ENCODE results near the gene AP3B2.
"Not testable (repeated sequence)": the region's sequence is repeated elsewhere in the genome, so short reads cannot be mapped to it uniquely, and the experiment has no call there.

AP3B2 gene

GRCh38 chr15:82650046-82650670 is 59.5 kb downstream of the AP3B2 start:
- DNase-seq, result peak in 35 of 56 donors; percentile 8 to 71 (median 44)

GRCh38 chr15:82649226-82649999 is 60.3 kb downstream of the AP3B2 start:
- DNase-seq, result peak in 3 of 56 donors; percentile 4 to 25 (median 8)

- peak in 27 of 56 donors; percentile 11 to 60 (median 41) for DNase-seq
These were observed 61.2 kb downstream of the AP3B2 start for GRCh38 chr15:82648257-82649103.

GRCh38 chr15:82647835-82648256 is 61.8 kb downstream of the AP3B2 start:
- DNase-seq, result peak in 6 of 56 donors; percentile 44 to 73 (median 49)

GRCh38 chr15:82647045-82647834 is 62.4 kb downstream of the AP3B2 start, which contains the start of gene CPEB1:
Gene CPEB1 (minus strand): TSS chr15:82647363. CDS start chr15:82628459, 18,904 bp downstream.
- peak in 50 of 56 donors; percentile 20 to 86 (median 65) for DNase-seq

GRCh38 chr15:82646250-82647044 is 63.2 kb downstream of the AP3B2 start:
- DNase-seq, result peak in 35 of 56 donors; percentile 8 to 67 (median 37)

GRCh38 chr15:82644967-82645852 is 64.5 kb downstream of the AP3B2 start:
- not testable (repeated sequence) for DNase-seq

GRCh38 chr15:82643992-82644391 is 65.7 kb downstream of the AP3B2 start:
- DNase-seq, result no peak

- no peak for DNase-seq
These were observed 67.0 kb downstream of the AP3B2 start for GRCh38 chr15:82642656-82643055.

- no peak for DNase-seq
These were observed 68.4 kb downstream of the AP3B2 start for GRCh38 chr15:82641129-82641798.

GRCh38 chr15:82640672-82641071 is 69.0 kb downstream of the AP3B2 start:
- no peak for DNase-seq

GRCh38 chr15:82635798-82636197 is 73.9 kb downstream of the AP3B2 start:
- no peak for DNase-seq

- no peak for DNase-seq
These were observed 79.6 kb downstream of the AP3B2 start for GRCh38 chr15:82630033-82630432.

- DNase-seq, result no peak
These were observed 84.5 kb downstream of the AP3B2 start for GRCh38 chr15:82625136-82625535.

- DNase-seq, result no peak
These were observed 85.2 kb downstream of the AP3B2 start for GRCh38 chr15:82624438-82624837.

- no peak for DNase-seq
These were observed 85.7 kb downstream of the AP3B2 start for GRCh38 chr15:82624008-82624407.

- DNase-seq, result no peak
These were observed 87.7 kb downstream of the AP3B2 start for GRCh38 chr15:82621970-82622369.

- DNase-seq, result peak in 1 of 56 donors; percentile 10
These were observed 95.9 kb downstream of the AP3B2 start for GRCh38 chr15:82613747-82614146.
